ENCODE measurements around the gene DYSF.

DYSF gene

DNA sequence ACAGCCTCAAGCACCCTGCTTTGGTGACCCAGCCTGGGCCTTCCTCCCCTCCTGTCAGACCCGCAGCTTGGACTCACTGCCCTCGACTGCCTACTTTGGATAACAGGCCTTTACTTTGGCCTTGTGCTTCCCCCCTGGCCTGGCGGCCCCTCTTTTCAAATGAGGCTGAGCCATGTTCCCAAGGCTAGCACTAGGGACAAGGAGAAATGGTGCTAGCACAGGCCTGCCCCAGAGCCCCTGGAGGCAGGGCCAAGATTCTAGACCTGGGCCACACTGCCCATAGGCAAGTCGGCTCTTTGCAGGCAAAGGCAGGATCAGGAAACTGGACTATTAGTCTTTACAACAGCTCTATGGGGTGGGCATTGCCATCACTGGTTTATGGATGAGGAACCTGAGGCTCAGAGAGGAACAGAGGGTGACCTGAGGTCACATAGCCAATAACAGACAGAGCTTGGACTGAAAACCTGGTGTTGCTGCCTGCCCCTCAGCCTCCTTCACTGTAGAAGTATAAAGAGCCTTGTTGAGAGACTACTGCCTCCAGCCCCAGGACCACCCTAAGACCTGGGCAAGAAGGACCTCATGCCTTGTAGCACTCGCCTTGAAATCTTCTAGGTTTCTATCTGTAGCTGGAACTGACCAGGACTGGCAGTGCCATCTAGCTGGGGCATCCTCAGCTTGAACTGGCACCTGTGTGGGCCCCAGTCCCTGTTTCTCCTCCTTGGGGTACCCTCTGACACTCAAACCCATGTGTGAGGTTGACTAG lies 266.3 kb downstream of the DYSF start:
- in situ Hi-C loops (cut with HindIII; ENCODE audit: low pct_unique_long_range_greater_than_20kb, low sequenced_read_pairs): no loop called here
- no peak for DNase-seq (ENCODE audit: low read depth in 1 of 2, low spot score in 1 of 2)
- no peak for TF ChIP-seq JUND (IDR thresholded peaks at IDR 0.05; ENCODE audit: low read depth)

DNA sequence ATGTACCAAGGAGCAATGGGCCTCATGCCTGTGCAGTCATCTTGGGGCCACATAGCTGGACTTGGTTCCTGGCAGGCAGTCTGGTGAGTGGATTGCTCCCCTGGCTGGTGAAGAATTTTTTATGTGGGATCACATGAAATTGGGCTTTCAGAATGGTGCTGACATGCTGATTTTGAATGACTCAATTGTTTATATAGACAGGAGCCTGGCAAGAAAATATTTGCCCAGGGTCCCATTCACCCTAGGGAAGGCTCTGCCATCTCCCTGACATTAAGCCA lies 266.9 kb downstream of the DYSF start:
- in situ Hi-C loops (cut with HindIII; ENCODE audit: low pct_unique_long_range_greater_than_20kb, low sequenced_read_pairs): no loop called here
- DNase-seq (ENCODE audit: low read depth in 1 of 2, low spot score in 1 of 2): no peak

GRCh38 chr2:71720596-71721361 lies 267.4 kb downstream of the DYSF start:
- DNase-seq (ENCODE audit: low read depth in 1 of 2, low spot score in 1 of 2): no peak
- in situ Hi-C loops (cut with HindIII; ENCODE audit: low pct_unique_long_range_greater_than_20kb, low sequenced_read_pairs): no loop called here
- no peak for TF ChIP-seq JUND (IDR thresholded peaks at IDR 0.05; ENCODE audit: low read depth)

More for the DNA sequence above, 266.9 kb downstream of the DYSF start:
- no peak for TF ChIP-seq JUND (IDR thresholded peaks at IDR 0.05; ENCODE audit: low read depth)

GRCh38 chr2:71721362-71721665 lies 268.0 kb downstream of the DYSF start:
- no peak for TF ChIP-seq JUND (IDR thresholded peaks at IDR 0.05; ENCODE audit: low read depth)
- in situ Hi-C loops (cut with HindIII; ENCODE audit: low pct_unique_long_range_greater_than_20kb, low sequenced_read_pairs): no loop called here
- DNase-seq (ENCODE audit: low read depth in 1 of 2, low spot score in 1 of 2): no peak

GRCh38 chr2:71721669-71722068 lies 268.3 kb downstream of the DYSF start:
- no peak for DNase-seq (ENCODE audit: low read depth in 1 of 2, low spot score in 1 of 2)
- no peak for TF ChIP-seq JUND (IDR thresholded peaks at IDR 0.05; ENCODE audit: low read depth)
- in situ Hi-C loops (cut with HindIII; ENCODE audit: low pct_unique_long_range_greater_than_20kb, low sequenced_read_pairs): no loop called here

DNA sequence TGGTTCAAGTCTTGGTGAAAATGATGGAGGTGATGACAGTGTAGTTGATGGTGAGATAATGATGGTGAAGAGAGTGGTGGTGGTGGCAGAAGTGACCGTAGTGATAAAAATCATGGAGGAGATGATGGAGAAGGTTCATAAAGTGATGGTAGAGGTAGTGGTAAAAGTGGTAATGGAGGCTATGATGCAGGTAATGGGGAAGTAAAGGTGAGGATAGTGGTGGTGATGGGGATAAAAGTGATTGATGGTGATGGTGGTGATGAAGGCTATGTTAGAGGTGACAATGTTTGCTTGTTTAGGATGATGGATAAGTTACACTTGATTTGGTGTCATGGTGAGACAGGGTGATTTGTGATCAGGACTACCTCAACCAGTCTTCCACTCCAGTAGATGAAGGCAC lies 268.9 kb downstream of the DYSF start:
- no peak for TF ChIP-seq JUND (IDR thresholded peaks at IDR 0.05; ENCODE audit: low read depth)
- in situ Hi-C loops (cut with HindIII; ENCODE audit: low pct_unique_long_range_greater_than_20kb, low sequenced_read_pairs): no loop called here
- no peak for DNase-seq (ENCODE audit: low read depth in 1 of 2, low spot score in 1 of 2)

DNA sequence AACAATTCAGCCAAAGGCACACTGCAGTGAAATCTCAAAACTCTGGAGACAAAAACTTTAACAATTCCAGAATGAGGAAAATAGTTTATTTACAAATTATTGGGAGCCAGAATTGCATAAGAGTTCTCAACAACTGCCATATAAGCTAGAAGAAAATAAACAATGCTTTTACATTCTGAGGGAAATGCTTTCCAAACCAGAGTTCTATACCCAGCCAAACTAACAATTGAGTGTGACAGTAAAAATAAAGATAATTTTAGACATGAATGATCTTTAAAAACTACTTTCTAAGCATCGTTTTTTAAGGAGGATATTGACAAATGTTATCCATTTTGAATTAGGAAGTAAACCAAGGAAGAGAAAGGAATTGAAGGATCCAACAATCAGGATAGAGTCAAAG lies 271.4 kb downstream of the DYSF start:
- DNase-seq (ENCODE audit: low read depth in 1 of 2, low spot score in 1 of 2): no peak
- in situ Hi-C loops (cut with HindIII; ENCODE audit: low pct_unique_long_range_greater_than_20kb, low sequenced_read_pairs): no loop called here
- no peak for TF ChIP-seq JUND (IDR thresholded peaks at IDR 0.05; ENCODE audit: low read depth)

DNA sequence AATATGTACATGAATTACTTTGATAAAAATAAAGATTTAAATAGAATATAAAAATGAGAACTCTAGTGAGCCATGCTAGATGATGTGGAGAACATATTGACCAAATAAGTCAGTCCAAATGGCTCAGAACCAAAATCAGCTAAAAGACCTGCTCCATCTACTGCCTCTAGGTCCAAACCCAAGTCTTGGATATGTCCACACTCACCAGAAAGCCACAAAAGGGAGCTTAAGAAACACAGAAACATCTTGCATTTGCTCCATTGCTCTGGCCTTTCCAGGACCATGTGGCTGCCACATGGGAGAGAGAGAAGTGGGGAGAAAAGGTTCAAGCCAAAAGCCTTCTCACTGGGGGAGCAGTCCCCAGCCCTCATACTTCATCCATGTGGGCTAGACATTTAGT lies 272.5 kb downstream of the DYSF start:
- TF ChIP-seq JUND (IDR thresholded peaks at IDR 0.05; ENCODE audit: low read depth): no peak
- no peak for DNase-seq (ENCODE audit: low read depth in 1 of 2, low spot score in 1 of 2)
- in situ Hi-C loops (cut with HindIII; ENCODE audit: low pct_unique_long_range_greater_than_20kb, low sequenced_read_pairs): no loop called here

DNA sequence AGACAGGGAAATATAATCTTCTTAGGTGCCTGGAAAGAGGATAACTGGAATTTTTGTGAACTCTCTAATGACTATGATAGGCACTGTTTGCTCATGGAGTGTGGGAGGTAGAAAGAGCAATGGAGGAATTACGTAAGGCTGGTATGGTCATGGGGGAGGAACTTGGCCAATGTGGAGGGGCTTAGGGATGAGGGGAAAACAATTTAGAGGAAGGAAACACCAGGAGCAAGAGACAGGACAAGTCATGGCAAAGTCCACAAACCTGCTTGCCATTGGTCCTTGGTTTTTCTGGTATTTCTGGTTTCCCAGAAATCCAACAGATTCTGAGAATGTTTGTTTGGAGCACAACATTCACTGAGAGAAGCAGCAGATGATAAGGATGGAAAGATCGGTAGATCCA lies 274.2 kb downstream of the DYSF start:
- in situ Hi-C loops (cut with HindIII; ENCODE audit: low pct_unique_long_range_greater_than_20kb, low sequenced_read_pairs): no loop called here
- peak in 1 of 2 experiments; percentile 58 for DNase-seq (ENCODE audit: low read depth in 1 of 2, low spot score in 1 of 2)
- no peak for TF ChIP-seq JUND (IDR thresholded peaks at IDR 0.05; ENCODE audit: low read depth)

- no peak for TF ChIP-seq JUND (IDR thresholded peaks at IDR 0.05; ENCODE audit: low read depth)
- in situ Hi-C loops (cut with HindIII; ENCODE audit: low pct_unique_long_range_greater_than_20kb, low sequenced_read_pairs): no loop called here
- DNase-seq (ENCODE audit: low read depth in 1 of 2, low spot score in 1 of 2): no peak
These were observed 274.7 kb downstream of the DYSF start for GRCh38 chr2:71728036-71728435.

DNA sequence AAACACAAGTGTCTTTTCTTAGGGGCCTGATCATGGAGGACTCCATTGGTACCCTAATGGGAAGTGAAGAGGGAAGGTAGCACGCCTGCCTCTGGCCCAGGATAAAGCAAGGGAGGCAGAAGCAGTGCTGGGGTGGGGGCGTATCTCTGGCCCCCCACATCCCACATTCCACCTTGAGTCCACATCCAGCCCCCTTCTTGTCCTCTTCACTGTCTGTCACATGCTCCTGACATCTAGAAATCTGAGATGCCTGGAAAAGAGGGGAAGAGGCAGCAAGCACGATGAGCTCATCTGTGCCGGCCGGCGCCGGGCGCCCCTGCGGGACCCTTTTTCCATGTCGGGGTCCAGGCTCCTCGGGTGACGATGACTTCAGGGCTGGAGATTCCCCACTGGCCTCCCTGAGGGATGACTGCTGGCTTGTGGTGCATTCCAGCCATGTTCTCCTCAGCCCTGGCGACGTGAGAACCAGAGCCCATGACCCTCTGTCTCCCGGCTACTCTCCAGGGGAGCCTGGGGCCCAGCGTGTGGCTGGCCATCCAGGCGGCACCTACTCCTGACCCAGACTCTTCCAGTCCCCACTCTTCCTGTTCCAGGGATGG lies 277.5 kb downstream of the DYSF start:
- no peak for DNase-seq (ENCODE audit: low read depth in 1 of 2, low spot score in 1 of 2)
- TF ChIP-seq JUND (IDR thresholded peaks at IDR 0.05; ENCODE audit: low read depth): no peak
- in situ Hi-C loops (cut with HindIII; ENCODE audit: low pct_unique_long_range_greater_than_20kb, low sequenced_read_pairs): no loop called here

DNA sequence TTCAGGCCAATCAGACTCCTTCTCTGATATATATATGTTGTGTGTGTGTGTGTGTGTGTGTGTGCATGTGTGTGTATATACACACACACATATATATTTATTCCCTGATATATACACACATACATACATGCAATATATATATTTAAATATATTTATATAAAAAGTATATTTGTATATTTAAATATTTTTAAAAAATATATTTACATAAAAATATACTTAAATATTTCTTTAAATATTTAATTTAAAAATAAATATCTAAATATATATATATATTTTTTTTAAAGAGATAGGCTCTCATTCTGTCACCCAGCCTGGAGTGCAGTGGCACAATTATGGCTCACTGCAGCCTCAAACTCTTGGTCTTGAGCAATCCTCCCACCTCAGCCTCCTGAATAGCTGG lies 281.3 kb downstream of the DYSF start:
- in situ Hi-C loops (cut with HindIII; ENCODE audit: low pct_unique_long_range_greater_than_20kb, low sequenced_read_pairs): no loop called here

GRCh38 chr2:71735676-71736075 lies 282.3 kb downstream of the DYSF start:
- no peak for DNase-seq (ENCODE audit: low read depth in 1 of 2, low spot score in 1 of 2)
- TF ChIP-seq JUND (IDR thresholded peaks at IDR 0.05; ENCODE audit: low read depth): no peak
- in situ Hi-C loops (cut with HindIII; ENCODE audit: low pct_unique_long_range_greater_than_20kb, low sequenced_read_pairs): no loop called here

More for the DNA sequence above, 281.3 kb downstream of the DYSF start:
- DNase-seq (ENCODE audit: low read depth in 1 of 2, low spot score in 1 of 2): no peak
- TF ChIP-seq JUND (IDR thresholded peaks at IDR 0.05; ENCODE audit: low read depth): no peak

All from T47D (cell line).